PFSK-1 (cell line): ENCODE measurements around the gene FXYD4.

Source experiments
- FOXP2 ChIP-seq: optimal IDR thresholded peaks from 2 replicates; pipeline ENCODE3; 2011; ENCODE audit warnings: borderline replicate concordance, control low read depth, inconsistent platforms; ENCODE audit not compliant: insufficient read depth; ENCODE audit errors: extremely low read length, extremely low read depth
- POLR2AphosphoS5 ChIP-seq: IDR thresholded peaks from 2 replicates; pipeline ENCODE4 v1.6.1; 2012; ENCODE audit warnings: low read depth, mild to moderate bottlenecking, control low read depth, low read length, moderate library complexity
- SIN3A ChIP-seq: IDR thresholded peaks from 2 replicates; pipeline ENCODE4 v1.6.1; 2012; ENCODE audit warnings: mild to moderate bottlenecking, low read length, moderate library complexity, borderline replicate concordance; ENCODE audit not compliant: insufficient read depth
- TAF1 ChIP-seq: IDR thresholded peaks from 2 replicates; pipeline ENCODE4 v1.6.1; 2012; ENCODE audit warnings: low read length, control low read depth, borderline replicate concordance; ENCODE audit not compliant: insufficient read depth
- TF ChIP-seq, protein P1 (sequence below), 2 experiments: IDR thresholded peaks; 2 replicates each; pipeline versions ENCODE4 v1.6.1 to v1.8.0; 2011 to 2012; ENCODE audit warnings: low read depth in 2 of 2, low read length in 2 of 2, control low read depth in 1 of 2, inconsistent platforms in 1 of 2, mild to moderate bottlenecking in 1 of 2, moderate library complexity in 1 of 2; ENCODE audit not compliant: insufficient read depth in 1 of 2

FXYD4 gene

DNA sequence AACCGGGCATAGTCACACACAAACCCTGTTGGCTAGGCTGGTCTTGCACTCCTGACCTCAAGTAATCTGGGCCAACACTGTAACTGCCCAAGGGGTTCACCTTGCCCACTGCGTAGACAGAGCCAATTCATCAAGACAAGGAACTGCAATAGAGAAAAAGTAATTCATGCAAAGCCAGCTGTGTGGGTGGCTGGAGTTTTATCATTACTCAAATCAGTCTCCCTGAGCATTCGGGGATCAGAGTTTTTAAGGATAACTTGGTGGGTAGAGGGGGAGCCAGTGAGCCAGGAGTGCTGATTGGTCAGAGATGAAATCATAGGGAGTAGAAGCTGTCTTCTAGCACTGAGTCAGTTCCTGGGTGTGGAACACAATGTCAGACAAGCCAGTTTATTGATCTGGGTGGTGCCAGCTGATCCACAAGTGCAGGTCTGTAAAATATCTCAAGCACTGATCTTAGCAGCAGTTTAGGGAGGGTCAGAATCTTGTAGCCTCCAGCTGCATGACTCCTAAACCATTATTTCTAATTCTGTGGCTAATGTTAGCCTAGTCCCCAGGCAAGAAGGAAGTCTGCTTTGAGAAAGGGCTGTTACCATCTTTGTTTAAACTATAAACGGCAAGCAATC lies 15.6 kb upstream of the FXYD4 start:
- TF ChIP-seq FOXP2, result no peak
- TF ChIP-seq TAF1, result no peak
- no peak for TF ChIP-seq SIN3A

- TF ChIP-seq SIN3A (no peak), POLR2AphosphoS5 (no peak), TAF1 (no peak), FOXP2 (no peak)
- TF ChIP-seq, protein P1, sequence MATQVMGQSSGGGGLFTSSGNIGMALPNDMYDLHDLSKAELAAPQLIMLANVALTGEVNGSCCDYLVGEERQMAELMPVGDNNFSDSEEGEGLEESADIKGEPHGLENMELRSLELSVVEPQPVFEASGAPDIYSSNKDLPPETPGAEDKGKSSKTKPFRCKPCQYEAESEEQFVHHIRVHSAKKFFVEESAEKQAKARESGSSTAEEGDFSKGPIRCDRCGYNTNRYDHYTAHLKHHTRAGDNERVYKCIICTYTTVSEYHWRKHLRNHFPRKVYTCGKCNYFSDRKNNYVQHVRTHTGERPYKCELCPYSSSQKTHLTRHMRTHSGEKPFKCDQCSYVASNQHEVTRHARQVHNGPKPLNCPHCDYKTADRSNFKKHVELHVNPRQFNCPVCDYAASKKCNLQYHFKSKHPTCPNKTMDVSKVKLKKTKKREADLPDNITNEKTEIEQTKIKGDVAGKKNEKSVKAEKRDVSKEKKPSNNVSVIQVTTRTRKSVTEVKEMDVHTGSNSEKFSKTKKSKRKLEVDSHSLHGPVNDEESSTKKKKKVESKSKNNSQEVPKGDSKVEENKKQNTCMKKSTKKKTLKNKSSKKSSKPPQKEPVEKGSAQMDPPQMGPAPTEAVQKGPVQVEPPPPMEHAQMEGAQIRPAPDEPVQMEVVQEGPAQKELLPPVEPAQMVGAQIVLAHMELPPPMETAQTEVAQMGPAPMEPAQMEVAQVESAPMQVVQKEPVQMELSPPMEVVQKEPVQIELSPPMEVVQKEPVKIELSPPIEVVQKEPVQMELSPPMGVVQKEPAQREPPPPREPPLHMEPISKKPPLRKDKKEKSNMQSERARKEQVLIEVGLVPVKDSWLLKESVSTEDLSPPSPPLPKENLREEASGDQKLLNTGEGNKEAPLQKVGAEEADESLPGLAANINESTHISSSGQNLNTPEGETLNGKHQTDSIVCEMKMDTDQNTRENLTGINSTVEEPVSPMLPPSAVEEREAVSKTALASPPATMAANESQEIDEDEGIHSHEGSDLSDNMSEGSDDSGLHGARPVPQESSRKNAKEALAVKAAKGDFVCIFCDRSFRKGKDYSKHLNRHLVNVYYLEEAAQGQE (IDR thresholded peaks at IDR 0.05; ENCODE audit: insufficient read depth in 1 of 2, low read depth in 2 of 2, low read length in 2 of 2), result no peak
Measured at GRCh38 chr10:43360086-43360485, 11.3 kb upstream of the FXYD4 start.

- TF ChIP-seq FOXP2 (no peak), POLR2AphosphoS5 (no peak), TAF1 (no peak), SIN3A (no peak)
- TF ChIP-seq, protein P1 (IDR thresholded peaks at IDR 0.05; ENCODE audit: insufficient read depth in 1 of 2, low read depth in 2 of 2, low read length in 2 of 2), result no peak
Measured at GRCh38 chr10:43361547-43362190, 9.8 kb upstream of the FXYD4 start.

DNA sequence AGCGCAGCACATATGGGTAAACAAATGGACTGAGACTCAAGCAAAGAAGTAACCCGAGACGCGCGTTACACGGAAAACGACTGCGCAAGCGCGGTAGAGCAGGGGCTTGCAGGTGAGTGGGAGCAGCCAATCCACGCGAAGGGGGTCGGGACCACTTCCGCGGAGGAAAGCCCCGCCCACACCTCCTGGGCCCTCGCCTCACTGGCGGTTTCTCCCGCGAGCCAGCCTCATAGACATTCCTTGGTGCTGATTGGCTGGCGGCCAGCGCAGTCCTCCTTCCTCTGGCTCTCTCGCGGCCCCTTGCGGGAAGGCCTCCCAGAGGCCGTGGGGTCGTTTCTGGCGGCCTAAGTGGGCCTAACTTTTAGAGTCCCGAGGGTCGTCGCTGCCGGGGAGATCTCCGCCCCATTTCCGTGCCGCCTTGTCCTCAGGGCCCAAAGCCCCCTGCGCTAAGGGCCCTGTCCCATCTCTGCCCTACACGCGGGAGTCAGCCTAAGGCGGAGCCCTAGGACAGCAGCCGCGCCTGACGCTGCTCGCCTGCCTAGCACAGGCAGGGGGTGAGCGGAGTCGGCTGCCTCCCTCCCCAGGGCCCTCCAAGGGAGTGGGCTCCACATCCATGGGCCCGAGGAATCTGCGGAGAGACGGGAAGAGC lies 9.1 kb upstream of the FXYD4 start:
- TF ChIP-seq, protein P1 (IDR thresholded peaks at IDR 0.05; ENCODE audit: insufficient read depth in 1 of 2, low read depth in 2 of 2, low read length in 2 of 2), result no peak
- TF ChIP-seq FOXP2 (no peak), SIN3A (no peak), TAF1 (no peak), POLR2AphosphoS5 (no peak)

- TF ChIP-seq SIN3A (no peak), TAF1 (no peak), FOXP2 (no peak), POLR2AphosphoS5 (no peak)
- TF ChIP-seq, protein P1 (IDR thresholded peaks at IDR 0.05; ENCODE audit: insufficient read depth in 1 of 2, low read depth in 2 of 2, low read length in 2 of 2), result no peak
Measured at GRCh38 chr10:43365001-43365400, 6.4 kb upstream of the FXYD4 start.
